ENCODE results near the gene RAB18.

RAB18 gene

DNA sequence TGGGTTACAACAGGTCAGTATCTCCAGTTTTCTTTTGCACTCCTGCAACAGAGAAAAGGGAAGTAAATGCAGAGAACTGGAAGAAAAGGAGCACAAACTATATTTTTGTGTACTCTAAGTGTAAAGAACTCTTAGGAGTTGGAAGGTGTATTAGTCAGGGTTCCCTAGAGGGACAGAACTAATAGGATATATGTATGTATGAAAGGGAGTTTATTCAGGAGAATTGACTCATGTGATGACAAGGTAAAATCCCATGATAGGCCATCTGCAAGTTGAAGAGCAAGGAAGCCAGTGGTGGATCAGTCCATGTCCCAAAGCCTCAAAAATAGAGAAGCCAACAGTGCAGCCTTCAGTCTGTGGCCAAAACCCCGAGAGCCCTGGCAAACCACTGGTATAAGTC is 22.6 kb upstream of the RAB18 start:
- TF ChIP-seq KLF10 (tag by site-specific recombination; IDR thresholded peaks at IDR 0.05) (no peak), ZSCAN23 (tag by site-specific recombination; IDR thresholded peaks at IDR 0.05) (no peak), ZNF837 (tag by site-specific recombination; IDR thresholded peaks at IDR 0.05) (no peak), ZNF174 (tag by site-specific recombination; IDR thresholded peaks at IDR 0.05) (no peak), ZNF677 (tag by site-specific recombination; IDR thresholded peaks at IDR 0.05) (no peak), ZNF24 (tag by site-specific recombination; IDR thresholded peaks at IDR 0.05) (no peak), ZNF514 (tag by site-specific recombination; IDR thresholded peaks at IDR 0.05) (no peak), ZNF501 (tag by site-specific recombination; IDR thresholded peaks at IDR 0.05) (no peak), HOXC10 (CRISPR knock-in tag; IDR thresholded peaks at IDR 0.05) (no peak), ZNF341 (tag by site-specific recombination; IDR thresholded peaks at IDR 0.05; ENCODE audit: low read depth) (no peak), ZBTB44 (tag by site-specific recombination; IDR thresholded peaks at IDR 0.05) (no peak), ZNF214 (tag by site-specific recombination; IDR thresholded peaks at IDR 0.05; ENCODE audit: borderline replicate concordance) (no peak), ZNF791 (tag by site-specific recombination; IDR thresholded peaks at IDR 0.05) (no peak), GLIS1 (tag by site-specific recombination; IDR thresholded peaks at IDR 0.05) (no peak), ZNF623 (tag by site-specific recombination; IDR thresholded peaks at IDR 0.05) (no peak), ATF2 (tag by site-specific recombination; IDR thresholded peaks at IDR 0.05; ENCODE audit: low read depth) (no peak)
- TF ChIP-seq, protein P1, sequence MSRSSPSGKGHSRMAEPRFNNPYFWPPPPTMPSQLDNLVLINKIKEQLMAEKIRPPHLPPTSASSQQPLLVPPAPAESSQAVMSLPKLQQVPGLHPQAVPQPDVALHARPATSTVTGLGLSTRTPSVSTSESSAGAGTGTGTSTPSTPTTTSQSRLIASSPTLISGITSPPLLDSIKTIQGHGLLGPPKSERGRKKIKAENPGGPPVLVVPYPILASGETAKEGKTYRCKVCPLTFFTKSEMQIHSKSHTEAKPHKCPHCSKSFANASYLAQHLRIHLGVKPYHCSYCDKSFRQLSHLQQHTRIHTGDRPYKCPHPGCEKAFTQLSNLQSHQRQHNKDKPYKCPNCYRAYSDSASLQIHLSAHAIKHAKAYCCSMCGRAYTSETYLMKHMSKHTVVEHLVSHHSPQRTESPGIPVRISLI (tag by site-specific recombination; IDR thresholded peaks at IDR 0.05): no peak
- TF ChIP-seq, protein P2, sequence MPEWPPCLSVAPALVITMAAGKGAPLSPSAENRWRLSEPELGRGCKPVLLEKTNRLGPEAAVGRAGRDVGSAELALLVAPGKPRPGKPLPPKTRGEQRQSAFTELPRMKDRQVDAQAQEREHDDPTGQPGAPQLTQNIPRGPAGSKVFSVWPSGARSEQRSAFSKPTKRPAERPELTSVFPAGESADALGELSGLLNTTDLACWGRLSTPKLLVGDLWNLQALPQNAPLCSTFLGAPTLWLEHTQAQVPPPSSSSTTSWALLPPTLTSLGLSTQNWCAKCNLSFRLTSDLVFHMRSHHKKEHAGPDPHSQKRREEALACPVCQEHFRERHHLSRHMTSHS (tag by site-specific recombination; IDR thresholded peaks at IDR 0.05): no peak
- H3K4me3 ChIP-seq (ENCODE audit: low read depth, low read length): no peak overlapping the region
- ChIA-PET POLR2A (no interaction called here), CTCF (interaction anchor here (0.7 kb wide), 1 partner anchor 181 kb away, joined by 3 read pairs; no protein-coding TSS in a partner anchor)
- no peaks in the 10 kb centered on the region for H3K9me3 ChIP-seq (ENCODE audit: control insufficient read depth, insufficient read depth, low read depth, low read length)
- H3K27ac ChIP-seq (ENCODE audit: extremely low read depth, low read depth, low read length): no peak overlapping the region
- no peaks in the 10 kb centered on the region for H3K36me3 ChIP-seq (ENCODE audit: control insufficient read depth in 2 of 2, insufficient read depth in 1 of 2, low read length in 2 of 2)
- H3K4me1 ChIP-seq (ENCODE audit: control insufficient read depth, insufficient read depth, low read length): 0 out of 2 replicates have a peak, but pooled peaks cover 2% of the 10 kb centered on the region

GRCh38 chr10:27482984-27483956 is 20.8 kb upstream of the RAB18 start:
- Histone ChIP-seq H3K36me3 (ENCODE audit: control insufficient read depth in 2 of 2, insufficient read depth in 1 of 2, low read length in 2 of 2) (no peaks in the 10 kb centered on the region), H3K4me1 (ENCODE audit: control insufficient read depth, insufficient read depth, low read length) (0 out of 2 replicates have a peak, but pooled peaks cover 2% of the 10 kb centered on the region), H3K27ac (ENCODE audit: extremely low read depth, low read depth, low read length) (no peak overlapping the region), H3K9me3 (ENCODE audit: control insufficient read depth, insufficient read depth, low read depth, low read length) (no peaks in the 10 kb centered on the region), H3K4me3 (ENCODE audit: low read depth, low read length) (no peak overlapping the region)
- POLR2A ChIA-PET: interaction anchor here (1.6 kb wide), 1 partner anchor 21 kb away, joined by 8 read pairs; the partner anchor contains the start of gene RAB18
- TF ChIP-seq RBAK (tag by site-specific recombination; IDR thresholded peaks at IDR 0.05) (no peak), ZNF341 (tag by site-specific recombination; IDR thresholded peaks at IDR 0.05; ENCODE audit: low read depth) (peak; percentile 37; the same call in 1 of the 2 replicates)
- CTCF ChIA-PET: interaction anchor here (0.6 to 0.7 kb wide), 2 partner anchors 149 to 216 kb away, joined by 4 read pairs; no protein-coding TSS in a partner anchor

Data from HEK293 (cell line).